ENCODE data around the gene SNAPC1. TPM values are rescaled to one million over a fixed set of nuclear protein-coding genes. Genes with fewer than 3 reads are reported as not detected.
"Not testable (repeated sequence)": the region's sequence is repeated elsewhere in the genome, so short reads cannot be mapped to it uniquely, and the experiment has no call there.

SNAPC1 gene
- polyA plus RNA-seq, 4 donors = 1.4 to 4.7 (median 3.0) TPM

GRCh38 chr14:61752626-61753025 is 9.6 kb upstream of the SNAPC1 start:
- Histone ChIP-seq H3K27me3 (ENCODE audit: control insufficient read depth in 3 of 3, insufficient read depth in 3 of 3, low read length in 3 of 3) (peaks cover 0 to 3% (median 0%) of the 10 kb centered on the region in 3 donors), H3K27ac (ENCODE audit: low read depth in 1 of 3, low read length in 2 of 3) (no peak overlapping the region), H3K36me3 (ENCODE audit: control insufficient read depth in 3 of 3, insufficient read depth in 2 of 3, low read depth in 1 of 3, low read length in 3 of 3) (no peaks in the 10 kb centered on the region), H3K9me3 (ENCODE audit: control insufficient read depth in 2 of 2, insufficient read depth in 1 of 2, low read depth in 1 of 2, low read length in 1 of 2) (no peaks in the 10 kb centered on the region), H3K4me3 (ENCODE audit: low read depth in 1 of 3, low read length in 3 of 3) (no peak overlapping the region), H3K4me1 (ENCODE audit: control insufficient read depth in 3 of 3, insufficient read depth in 2 of 3, low read depth in 1 of 3, low read length in 2 of 3) (peaks cover 0 to 8% (median 2%) of the 10 kb centered on the region in 3 donors)
- DNase-seq = no peak
- 68 to 73% (median 68%) methylated on average over 4 of the region's 4 CpGs for WGBS, 3 donors
- no peak for FAIRE-seq

- H3K4me1 ChIP-seq (ENCODE audit: control insufficient read depth in 3 of 3, insufficient read depth in 2 of 3, low read depth in 1 of 3, low read length in 2 of 3) = peaks cover 0 to 8% (median 2%) of the 10 kb centered on the region in 3 donors
- no peaks in the 10 kb centered on the region for H3K9me3 ChIP-seq (ENCODE audit: control insufficient read depth in 2 of 2, insufficient read depth in 1 of 2, low read depth in 1 of 2, low read length in 1 of 2)
- H3K27ac ChIP-seq (ENCODE audit: low read depth in 1 of 3, low read length in 2 of 3) = no peak overlapping the region
- peaks cover 0 to 3% (median 0%) of the 10 kb centered on the region in 3 donors for H3K27me3 ChIP-seq (ENCODE audit: control insufficient read depth in 3 of 3, insufficient read depth in 3 of 3, low read length in 3 of 3)
- DNase-seq = no peak
- no peak for FAIRE-seq
- H3K36me3 ChIP-seq (ENCODE audit: control insufficient read depth in 3 of 3, insufficient read depth in 2 of 3, low read depth in 1 of 3, low read length in 3 of 3) = no peaks in the 10 kb centered on the region
- no peak overlapping the region for H3K4me3 ChIP-seq (ENCODE audit: low read depth in 1 of 3, low read length in 3 of 3)
Observed at GRCh38 chr14:61753631-61754030, 8.6 kb upstream of the SNAPC1 start.

GRCh38 chr14:61754627-61755381 is 7.4 kb upstream of the SNAPC1 start:
- no peaks in the 10 kb centered on the region for H3K9me3 ChIP-seq (ENCODE audit: control insufficient read depth in 2 of 2, insufficient read depth in 1 of 2, low read depth in 1 of 2, low read length in 1 of 2)
- H3K27ac ChIP-seq (ENCODE audit: low read depth in 1 of 3, low read length in 2 of 3) = no peak overlapping the region
- DNase-seq = no peak
- peaks cover 0 to 6% (median 0%) of the 10 kb centered on the region in 3 donors for H3K4me1 ChIP-seq (ENCODE audit: control insufficient read depth in 3 of 3, insufficient read depth in 2 of 3, low read depth in 1 of 3, low read length in 2 of 3)
- no peak overlapping the region for H3K4me3 ChIP-seq (ENCODE audit: low read depth in 1 of 3, low read length in 3 of 3)
- FAIRE-seq = no peak
- H3K36me3 ChIP-seq (ENCODE audit: control insufficient read depth in 3 of 3, insufficient read depth in 2 of 3, low read depth in 1 of 3, low read length in 3 of 3) = no peaks in the 10 kb centered on the region
- WGBS, 3 donors = 79 to 82% (median 81%) methylated on average over 5 of the region's 5 CpGs
- peaks cover 0 to 3% (median 0%) of the 10 kb centered on the region in 3 donors for H3K27me3 ChIP-seq (ENCODE audit: control insufficient read depth in 3 of 3, insufficient read depth in 3 of 3, low read length in 3 of 3)

- FAIRE-seq; H3K36me3 ChIP-seq (ENCODE audit: control insufficient read depth in 3 of 3, insufficient read depth in 2 of 3, low read depth in 1 of 3, low read length in 3 of 3); DNase-seq; H3K4me1 ChIP-seq (ENCODE audit: control insufficient read depth in 3 of 3, insufficient read depth in 2 of 3, low read depth in 1 of 3, low read length in 2 of 3); H3K27me3 ChIP-seq (ENCODE audit: control insufficient read depth in 3 of 3, insufficient read depth in 3 of 3, low read length in 3 of 3); H3K9me3 ChIP-seq (ENCODE audit: control insufficient read depth in 2 of 2, insufficient read depth in 1 of 2, low read depth in 1 of 2, low read length in 1 of 2); H3K27ac ChIP-seq (ENCODE audit: low read depth in 1 of 3, low read length in 2 of 3); H3K4me3 ChIP-seq (ENCODE audit: low read depth in 1 of 3, low read length in 3 of 3): not testable (repeated sequence)
Observed at GRCh38 chr14:61755382-61755742, 6.9 kb upstream of the SNAPC1 start.

- WGBS, 3 donors = 82 to 90% (median 85%) methylated on average over 2 of the region's 2 CpGs
- no peak for FAIRE-seq
- no peak overlapping the region for H3K4me3 ChIP-seq (ENCODE audit: low read depth in 1 of 3, low read length in 3 of 3)
- H3K4me1 ChIP-seq (ENCODE audit: control insufficient read depth in 3 of 3, insufficient read depth in 2 of 3, low read depth in 1 of 3, low read length in 2 of 3) = peaks cover 0 to 2% (median 0%) of the 10 kb centered on the region in 3 donors
- peaks cover 0 to 2% of the 10 kb centered on the region in 2 donors for H3K9me3 ChIP-seq (ENCODE audit: control insufficient read depth in 2 of 2, insufficient read depth in 1 of 2, low read depth in 1 of 2, low read length in 1 of 2)
- no peaks in the 10 kb centered on the region for H3K36me3 ChIP-seq (ENCODE audit: control insufficient read depth in 3 of 3, insufficient read depth in 2 of 3, low read depth in 1 of 3, low read length in 3 of 3)
- no peak overlapping the region for H3K27ac ChIP-seq (ENCODE audit: low read depth in 1 of 3, low read length in 2 of 3)
- peaks cover 0 to 3% (median 0%) of the 10 kb centered on the region in 3 donors for H3K27me3 ChIP-seq (ENCODE audit: control insufficient read depth in 3 of 3, insufficient read depth in 3 of 3, low read length in 3 of 3)
- DNase-seq = no peak
Observed at GRCh38 chr14:61756135-61756534, 6.1 kb upstream of the SNAPC1 start.

- Histone ChIP-seq H3K4me3 (ENCODE audit: low read depth in 1 of 3, low read length in 3 of 3) (no peak overlapping the region), H3K27me3 (ENCODE audit: control insufficient read depth in 3 of 3, insufficient read depth in 3 of 3, low read length in 3 of 3) (no peaks in the 10 kb centered on the region), H3K36me3 (ENCODE audit: control insufficient read depth in 3 of 3, insufficient read depth in 2 of 3, low read depth in 1 of 3, low read length in 3 of 3) (no peaks in the 10 kb centered on the region), H3K27ac (ENCODE audit: low read depth in 1 of 3, low read length in 2 of 3) (no peak overlapping the region), H3K4me1 (ENCODE audit: control insufficient read depth in 3 of 3, insufficient read depth in 2 of 3, low read depth in 1 of 3, low read length in 2 of 3) (peaks cover 0 to 4% (median 2%) of the 10 kb centered on the region in 3 donors), H3K9me3 (ENCODE audit: control insufficient read depth in 2 of 2, insufficient read depth in 1 of 2, low read depth in 1 of 2, low read length in 1 of 2) (peaks cover 0 to 2% of the 10 kb centered on the region in 2 donors)
- DNase-seq (no peak), FAIRE-seq (no peak)
- 93 to 96% (median 93%) methylated on average over 7 of the region's 7 CpGs for whole genome bisulfite sequencing, 3 donors
Observed at GRCh38 chr14:61759878-61760277, 2.3 kb upstream of the SNAPC1 start.

- DNase-seq = no peak
- Histone ChIP-seq H3K36me3 (ENCODE audit: control insufficient read depth in 3 of 3, insufficient read depth in 2 of 3, low read depth in 1 of 3, low read length in 3 of 3) (no peaks in the 10 kb centered on the region), H3K27ac (ENCODE audit: low read depth in 1 of 3, low read length in 2 of 3) (peak overlapping the region; percentile 75 to 91 (median 89)), H3K4me1 (ENCODE audit: control insufficient read depth in 3 of 3, insufficient read depth in 2 of 3, low read depth in 1 of 3, low read length in 2 of 3) (peaks cover 0 to 4% (median 2%) of the 10 kb centered on the region in 3 donors), H3K4me3 (ENCODE audit: low read depth in 1 of 3, low read length in 3 of 3) (peak overlapping the region in 2 of 3 donors; percentile 45 to 96), H3K9me3 (ENCODE audit: control insufficient read depth in 2 of 2, insufficient read depth in 1 of 2, low read depth in 1 of 2, low read length in 1 of 2) (peaks cover 0 to 2% of the 10 kb centered on the region in 2 donors), H3K27me3 (ENCODE audit: control insufficient read depth in 3 of 3, insufficient read depth in 3 of 3, low read length in 3 of 3) (no peaks in the 10 kb centered on the region)
- FAIRE-seq = no peak
- WGBS, 3 donors = 56 to 60% (median 59%) methylated on average over 5 of the region's 5 CpGs
Observed at GRCh38 chr14:61761557-61761956, 663 bp upstream of the SNAPC1 start.

GRCh38 chr14:61764342-61765122 is 2.3 kb downstream of the SNAPC1 start:
- peaks cover 0 to 4% (median 2%) of the 10 kb centered on the region in 3 donors for H3K4me1 ChIP-seq (ENCODE audit: control insufficient read depth in 3 of 3, insufficient read depth in 2 of 3, low read depth in 1 of 3, low read length in 2 of 3)
- FAIRE-seq (no peak), DNase-seq (peak in 1 of 2 donors; percentile 41)
- peaks cover 0 to 8% (median 1%) of the 10 kb centered on the region in 3 donors for H3K36me3 ChIP-seq (ENCODE audit: control insufficient read depth in 3 of 3, insufficient read depth in 2 of 3, low read depth in 1 of 3, low read length in 3 of 3)
- H3K9me3 ChIP-seq (ENCODE audit: control insufficient read depth in 2 of 2, insufficient read depth in 1 of 2, low read depth in 1 of 2, low read length in 1 of 2) = peaks cover 0 to 2% of the 10 kb centered on the region in 2 donors
- no peak overlapping the region for H3K4me3 ChIP-seq (ENCODE audit: low read depth in 1 of 3, low read length in 3 of 3)
- H3K27me3 ChIP-seq (ENCODE audit: control insufficient read depth in 3 of 3, insufficient read depth in 3 of 3, low read length in 3 of 3) = no peaks in the 10 kb centered on the region
- 70 to 78% (median 74%) methylated on average over 5 of the region's 5 CpGs for WGBS, 3 donors
- no peak overlapping the region for H3K27ac ChIP-seq (ENCODE audit: low read depth in 1 of 3, low read length in 2 of 3)

Data from small intestine (tissue), 7 donors.